ENCODE data around the gene BRWD1.
A peak's percentile ranks its signal among the peaks of the same experiment; 100 is the strongest.

DNA sequence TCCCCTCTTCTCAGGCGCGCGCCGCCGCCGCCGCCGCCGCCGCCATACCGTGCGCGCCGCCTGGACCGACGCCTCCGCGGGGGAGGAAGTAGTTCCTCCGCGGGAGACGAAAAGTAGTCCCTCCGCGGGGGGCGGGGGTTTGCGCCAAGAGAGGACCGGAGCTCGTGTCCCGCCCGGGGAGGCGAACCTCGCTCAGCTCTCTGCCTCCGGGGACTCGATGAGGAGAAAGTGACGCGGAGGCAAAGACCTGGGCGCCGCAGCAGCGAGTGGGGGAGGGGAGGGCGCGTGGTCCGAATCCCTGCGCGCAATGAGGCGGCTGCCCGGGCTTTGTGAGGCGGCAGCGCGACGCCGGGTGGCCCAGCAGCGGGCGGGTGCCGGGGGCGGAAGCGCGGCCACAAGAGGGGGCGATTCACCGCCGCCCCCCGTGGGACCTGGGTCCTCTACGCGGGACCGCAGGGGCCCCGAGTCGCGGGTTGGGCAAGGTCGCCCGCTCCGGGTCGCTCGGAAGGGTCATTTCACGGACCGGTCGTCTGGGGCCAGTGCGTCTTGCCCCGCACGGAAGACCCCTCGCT is at the start of gene BRWD1:
- peak; percentile 96 for TF ChIP-seq CSDC2 (CRISPR knock-in tag; IDR thresholded peaks at IDR 0.05)
- TF ChIP-seq TCF4 (CRISPR knock-in tag; IDR thresholded peaks at IDR 0.05; ENCODE audit: borderline replicate concordance): no peak
- no peak for TF ChIP-seq GLIS3 (CRISPR knock-in tag; IDR thresholded peaks at IDR 0.05)
- TF ChIP-seq ZNF70 (CRISPR knock-in tag; IDR thresholded peaks at IDR 0.05): 0 out of 2 replicates have a peak, but pooled peaks have one; percentile 32

Data from SK-N-SH treated with all-trans-retinoic acid at 6 μM for 48 hours (cell line).